HTR-8/SVneo (cell line): ENCODE data around the gene CSNK1A1L.
"Not testable (repeated sequence)": the region's sequence is repeated elsewhere in the genome, so short reads cannot be mapped to it uniquely, and the experiment has no call there.

ENCODE experiments used
- DNase-seq: peaks from one replicate; pipeline ENCODE4 v3.0.0; 2011; ENCODE audit warnings: low spot score, mixed read lengths; ENCODE audit not compliant: insufficient read length
- FAIRE-seq: peaks from 2 replicates; lab custom pipeline; 2011; peaks lifted over from hg19 to GRCh38; lab: Jason Lieb, UNC

CSNK1A1L gene

GRCh38 chr13:37065890-37066526, 39.5 kb downstream of the CSNK1A1L start:
- DNase-seq (no peak), FAIRE-seq (no peak)

- DNase-seq (no peak), FAIRE-seq (no peak)
These were observed 45.6 kb downstream of the CSNK1A1L start for GRCh38 chr13:37059848-37060192.

- DNase-seq (peak; percentile 65), FAIRE-seq (peak; percentile 58)
These were observed 46.3 kb downstream of the CSNK1A1L start, which contains the start of gene SUPT20H for GRCh38 chr13:37058910-37059847. Gene SUPT20H, minus strand, starts transcription at chr13:37059688. Its CDS starts 8,198 bp downstream, at chr13:37051490.

- FAIRE-seq, DNase-seq: not testable (repeated sequence)
These were observed 49.2 kb downstream of the CSNK1A1L start for GRCh38 chr13:37056228-37056627.
